Subcutaneous abdominal adipose tissue (tissue), 5 donors: ENCODE results near the gene RIPPLY3.
"Not testable (repeated sequence)": the region's sequence is repeated elsewhere in the genome, so short reads cannot be mapped to it uniquely, and the experiment has no call there.

Experiments
- H3K27ac ChIP-seq: one replicate; pipeline ENCODE4 v1.7.0; 2013; ENCODE audit warnings: low read depth, mild to moderate bottlenecking, inconsistent platforms, low read length, moderate library complexity
- H3K27me3 ChIP-seq, 5 donors: one replicate each; pipeline ENCODE4 v1.7.0; 2013; ENCODE audit warnings: low read length in 5 of 5, inconsistent platforms in 1 of 5; ENCODE audit not compliant: control insufficient read depth in 5 of 5, insufficient read depth in 4 of 5
- H3K36me3 ChIP-seq, 5 donors: one replicate each; pipeline ENCODE4 v1.7.0; 2013; ENCODE audit warnings: low read length in 5 of 5; ENCODE audit not compliant: control insufficient read depth in 5 of 5, insufficient read depth in 5 of 5
- H3K4me1 ChIP-seq, 5 donors: one replicate each; pipeline ENCODE4 v1.7.0; 2013; ENCODE audit warnings: low read length in 5 of 5, mild to moderate bottlenecking in 3 of 5, moderate library complexity in 1 of 5; ENCODE audit not compliant: control insufficient read depth in 5 of 5, insufficient read depth in 5 of 5
- H3K4me3 ChIP-seq, 5 donors: one replicate each; pipeline ENCODE4 v1.7.0; 2013; ENCODE audit warnings: low read length in 5 of 5, low read depth in 1 of 5
- H3K9ac ChIP-seq, 5 donors: one replicate each; pipeline ENCODE4 v1.7.0; 2013; ENCODE audit warnings: low read length in 5 of 5, mild to moderate bottlenecking in 4 of 5, moderate library complexity in 3 of 5
- H3K9me3 ChIP-seq, 5 donors: one replicate each; pipeline ENCODE4 v1.7.0; 2013; ENCODE audit warnings: low read length in 5 of 5; ENCODE audit not compliant: control insufficient read depth in 5 of 5
- donor health status: healthy.
- donor health status: healthy.
- donor health status: healthy.
- donor health status: healthy.
- donor health status: healthy.

The RIPPLY3 gene

GRCh38 chr21:36981977-36982700 is 24.4 kb upstream of the RIPPLY3 start:
- no peaks in the 10 kb centered on the region for H3K27me3 ChIP-seq
- no peak overlapping the region for H3K27ac ChIP-seq
- peaks cover 0 to 25% (median 16%) of the 10 kb centered on the region in 5 donors for H3K4me1 ChIP-seq
- H3K4me3 ChIP-seq: no peak overlapping the region
- H3K36me3 ChIP-seq: no peaks in the 10 kb centered on the region
- no peaks in the 10 kb centered on the region for H3K9me3 ChIP-seq
- H3K9ac ChIP-seq: no peak overlapping the region

DNA sequence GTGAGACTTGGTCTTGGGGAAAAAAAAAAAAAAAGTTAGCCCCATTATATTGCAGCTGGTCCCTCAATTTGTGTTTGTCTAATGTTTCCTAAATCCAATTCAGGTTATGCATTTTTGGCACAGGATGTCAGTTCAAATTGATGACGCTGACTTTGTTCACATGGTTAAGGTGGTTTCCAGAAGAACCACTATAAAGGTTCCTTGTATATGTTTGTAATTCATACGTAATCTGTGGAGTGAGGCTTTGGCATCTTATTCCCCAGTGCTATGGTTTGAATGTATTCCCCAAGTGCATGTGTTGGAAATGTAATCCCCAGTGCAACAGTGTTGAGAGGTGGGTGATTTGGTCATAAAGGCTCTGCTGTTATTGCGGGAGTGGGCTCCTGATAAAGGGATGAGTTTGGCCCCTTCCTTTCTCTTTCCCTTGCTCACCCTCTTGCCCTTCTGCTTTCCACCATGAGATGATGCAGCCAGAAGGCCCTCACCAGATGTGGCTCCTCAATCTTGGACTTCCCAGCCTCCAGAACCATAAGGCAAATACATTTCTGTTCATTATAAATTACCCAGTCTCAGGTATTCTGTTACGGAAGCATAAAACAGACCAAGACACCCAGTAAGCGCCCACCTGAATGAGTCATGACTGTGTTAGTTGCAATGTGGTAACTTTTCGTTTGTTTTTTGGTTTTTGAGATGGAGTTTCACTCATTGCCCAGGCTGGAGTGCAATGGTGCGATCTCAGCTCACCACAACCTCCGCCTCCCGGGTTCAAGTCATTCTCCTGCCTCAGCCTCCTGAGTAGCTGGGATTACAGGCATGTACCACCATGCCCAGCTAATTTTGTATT is 20.5 kb upstream of the RIPPLY3 start:
- Histone ChIP-seq H3K4me1 (peaks cover 2 to 29% (median 12%) of the 10 kb centered on the region in 5 donors), H3K9ac (no peak overlapping the region), H3K4me3 (no peak overlapping the region), H3K36me3 (no peaks in the 10 kb centered on the region), H3K27ac (no peak overlapping the region), H3K9me3 (no peaks in the 10 kb centered on the region), H3K27me3 (no peaks in the 10 kb centered on the region)

DNA sequence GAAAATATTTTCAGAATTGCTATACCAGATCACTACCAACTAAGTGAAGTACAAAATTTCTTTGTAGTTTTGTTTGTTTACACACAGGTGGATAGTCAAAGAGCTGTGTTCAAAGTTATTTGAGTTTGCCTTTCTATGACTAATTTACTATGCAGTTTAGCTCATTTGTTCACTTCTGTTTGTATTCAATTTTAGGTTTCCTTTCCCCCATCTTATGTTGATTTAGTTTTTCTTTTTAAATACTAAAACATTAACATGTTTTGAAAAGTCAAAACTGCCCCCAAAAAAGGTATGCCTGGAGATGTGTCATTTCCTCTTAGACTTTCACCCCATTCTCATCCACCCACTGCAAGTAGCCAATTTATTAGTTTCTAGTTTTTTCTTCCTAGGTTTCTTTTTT is 18.7 kb upstream of the RIPPLY3 start:
- peak overlapping the region; percentile 1 for H3K27ac ChIP-seq
- H3K9me3 ChIP-seq: no peaks in the 10 kb centered on the region
- H3K9ac ChIP-seq: no peak overlapping the region
- peaks cover 2 to 27% (median 10%) of the 10 kb centered on the region in 5 donors for H3K4me1 ChIP-seq
- no peak overlapping the region for H3K4me3 ChIP-seq
- H3K27me3 ChIP-seq: no peaks in the 10 kb centered on the region
- H3K36me3 ChIP-seq: no peaks in the 10 kb centered on the region

DNA sequence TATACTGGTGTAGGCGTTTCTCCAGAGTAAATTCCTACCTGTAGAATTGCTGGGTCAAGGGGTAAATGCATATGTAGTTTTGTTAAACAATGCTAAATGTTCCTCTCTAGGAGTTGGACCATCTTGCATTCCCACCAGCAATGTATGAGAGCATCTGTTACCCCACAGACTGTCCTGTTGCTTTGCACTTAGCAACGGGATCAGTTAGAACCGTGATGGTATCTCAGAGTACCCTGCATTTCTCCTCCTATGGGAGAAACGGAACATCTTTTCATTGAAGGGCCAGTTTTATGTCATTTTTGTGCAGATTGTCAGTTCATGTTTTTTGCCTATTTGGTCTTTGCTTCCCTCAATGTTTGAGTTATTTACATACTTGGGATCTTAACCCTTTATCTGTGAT is 18.0 kb upstream of the RIPPLY3 start:
- Histone ChIP-seq H3K4me3 (no peak overlapping the region), H3K4me1 (peaks cover 2 to 27% (median 10%) of the 10 kb centered on the region in 5 donors), H3K27me3 (no peaks in the 10 kb centered on the region), H3K9ac (no peak overlapping the region), H3K36me3 (no peaks in the 10 kb centered on the region), H3K27ac (peak overlapping the region; percentile 1), H3K9me3 (no peaks in the 10 kb centered on the region)

DNA sequence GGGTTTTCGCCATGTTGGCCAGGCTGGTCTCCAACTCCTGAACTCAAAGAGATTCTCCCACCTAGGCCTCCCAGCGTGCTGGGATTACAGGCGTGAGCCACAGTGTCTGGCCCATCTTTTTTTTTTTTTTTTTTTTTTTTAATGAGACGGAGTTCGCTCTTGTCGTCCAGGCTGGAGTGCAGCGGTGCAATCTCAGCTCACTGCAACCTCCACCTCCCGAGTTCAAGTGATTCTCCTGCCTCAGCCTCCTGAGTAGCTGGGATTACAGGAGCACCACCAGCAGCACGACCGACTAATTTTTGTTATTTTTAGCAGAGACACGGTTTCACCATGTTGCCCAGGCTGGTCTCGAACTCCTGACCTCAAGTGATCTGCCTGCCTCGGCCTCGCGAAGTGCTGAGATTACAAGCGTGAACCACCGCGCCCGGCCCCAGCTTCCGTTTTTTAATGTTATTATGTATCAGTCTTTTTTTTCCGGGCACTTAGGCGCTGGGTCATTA is 17.3 kb upstream of the RIPPLY3 start:
- peaks cover 2 to 27% (median 10%) of the 10 kb centered on the region in 5 donors for H3K4me1 ChIP-seq
- H3K27me3 ChIP-seq, H3K36me3 ChIP-seq, H3K9me3 ChIP-seq: not testable (repeated sequence)
- peak overlapping the region; percentile 84 for H3K27ac ChIP-seq
- peak overlapping the region; percentile 65 to 68 (median 66) for H3K4me3 ChIP-seq
- H3K9ac ChIP-seq: peak overlapping the region in 4 of 5 donors; percentile 51 to 76 (median 69)

GRCh38 chr21:36989699-36990507 is 16.6 kb upstream of the RIPPLY3 start:
- H3K4me1 ChIP-seq: peaks cover 2 to 23% (median 10%) of the 10 kb centered on the region in 5 donors
- no peaks in the 10 kb centered on the region for H3K36me3 ChIP-seq
- peak overlapping the region; percentile 84 for H3K27ac ChIP-seq
- peak overlapping the region; percentile 65 to 68 (median 66) for H3K4me3 ChIP-seq
- peaks cover 0 to 2% (median 0%) of the 10 kb centered on the region in 5 donors for H3K9me3 ChIP-seq
- H3K27me3 ChIP-seq: peaks cover 0 to 9% (median 0%) of the 10 kb centered on the region in 5 donors
- H3K9ac ChIP-seq: peak overlapping the region; percentile 63 to 90 (median 74)

GRCh38 chr21:36990508-36991205 is 15.8 kb upstream of the RIPPLY3 start:
- Histone ChIP-seq H3K27ac (peak overlapping the region; percentile 84), H3K36me3 (no peaks in the 10 kb centered on the region), H3K4me3 (peak overlapping the region; percentile 65 to 68 (median 66)), H3K9ac (peak overlapping the region; percentile 56 to 90 (median 73)), H3K9me3 (peaks cover 0 to 2% (median 0%) of the 10 kb centered on the region in 5 donors), H3K4me1 (peaks cover 2 to 20% (median 10%) of the 10 kb centered on the region in 5 donors), H3K27me3 (peaks cover 0 to 9% (median 0%) of the 10 kb centered on the region in 5 donors)

GRCh38 chr21:36992671-36993070 is 13.8 kb upstream of the RIPPLY3 start:
- H3K27me3 ChIP-seq: peaks cover 0 to 9% (median 0%) of the 10 kb centered on the region in 5 donors
- peaks cover 2 to 20% (median 10%) of the 10 kb centered on the region in 5 donors for H3K4me1 ChIP-seq
- no peaks in the 10 kb centered on the region for H3K36me3 ChIP-seq
- H3K9ac ChIP-seq: no peak overlapping the region
- no peak overlapping the region for H3K4me3 ChIP-seq
- no peak overlapping the region for H3K27ac ChIP-seq
- peaks cover 0 to 2% (median 0%) of the 10 kb centered on the region in 5 donors for H3K9me3 ChIP-seq
